DOHH2 (cell line): ENCODE measurements around the gene ILK.

ENCODE experiments used
- CTCF ChIP-seq: fragments of 200-600 bp; sonication (generic); IDR thresholded peaks from one replicate; pipeline ENCODE4 v1.5.1; 2014; ENCODE audit warnings: antibody characterized with exemption, mild to moderate bottlenecking, low read depth, low read length; ENCODE audit not compliant: poor library complexity, severe bottlenecking
- EZH2phosphoT487 ChIP-seq: fragments of 200-600 bp; sonication (generic); IDR thresholded peaks from 2 replicates; pipeline ENCODE4 v1.6.1; 2017; ENCODE audit warnings: borderline replicate concordance, mild to moderate bottlenecking, antibody characterized with exemption, low read length, moderate library complexity, mixed read lengths

DNA sequence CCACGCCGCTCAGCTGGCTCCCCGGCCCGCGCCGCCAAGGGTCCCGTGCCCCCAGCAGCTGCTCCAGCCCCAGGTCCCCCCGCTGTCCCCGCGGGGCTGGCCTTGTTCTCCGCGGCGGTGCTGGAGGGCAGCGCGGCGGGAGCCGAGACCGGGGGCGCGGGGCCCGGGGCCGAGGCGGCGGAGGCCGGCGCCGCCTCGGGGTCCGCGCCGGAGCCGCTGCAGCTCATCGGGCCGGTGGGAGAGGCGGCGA lies 8.3 kb downstream of the ILK start:
- TF ChIP-seq CTCF, result no peak
- no peak for TF ChIP-seq EZH2phosphoT487
